Measurements from ENCODE around the gene TDRD7. TPM values are rescaled to one million over a fixed set of nuclear protein-coding genes. Genes with fewer than 3 reads are reported as not detected.

The TDRD7 gene
- total and polyA plus RNA-seq, 2 of the 8 experiments (the other 6 are each of a cell fraction or from before 2014, with no cell fraction given): 1.2 to 2.3 TPM

GRCh38 chr9:97506787-97507186, 94.9 kb downstream of the TDRD7 start:
- H3K23me2 ChIP-seq (ENCODE audit: low read depth, low read length): peaks cover 13% of the 10 kb centered on the region
- H3K27ac ChIP-seq (ENCODE audit: low read depth, low read length): no peak overlapping the region
- ChIA-PET POLR2A (ENCODE audit: partially characterized antibody) (interaction anchor here (0.5 to 1.5 kb wide), 2 partner anchors 11 to 32 kb away, joined by 3 to 4 read pairs; no protein-coding TSS in a partner anchor), CTCF (ENCODE audit: partially characterized antibody) (interaction anchor here (1.0 to 2.0 kb wide), 5 partner anchors 8 to 109 kb away, joined by 3 to 8 read pairs (median 7); no protein-coding TSS in a partner anchor)
- H2AFZ ChIP-seq (ENCODE audit: low read length): no peak overlapping the region
- no peak overlapping the region for H2AK5ac ChIP-seq (ENCODE audit: low read depth, low read length)
- no peak overlapping the region for H4K5ac ChIP-seq (ENCODE audit: insufficient read length, low read depth, low read length)
- no peak overlapping the region for H3K23ac ChIP-seq (ENCODE audit: insufficient read length)
- no peak overlapping the region for H3K9ac ChIP-seq (replicated peaks in 1 of 4; ENCODE audit: extremely low read depth in 1 of 4, low read depth in 3 of 4, low read length in 3 of 4)
- peaks cover 23 to 32% (median 28%) of the 10 kb centered on the region in 4 experiments for H3K27me3 ChIP-seq (replicated peaks in 1 of 4; ENCODE audit: control insufficient read depth in 3 of 4, extremely low read depth in 1 of 4, insufficient read depth in 3 of 4, low read length in 3 of 4)
- no peaks in the 10 kb centered on the region for H3K79me2 ChIP-seq (ENCODE audit: control insufficient read depth in 1 of 2, insufficient read depth in 2 of 2, low read length in 2 of 2)
- H3K4me1 ChIP-seq (replicated peaks in 1 of 4; ENCODE audit: control insufficient read depth in 3 of 4, insufficient read depth in 4 of 4, low read length in 3 of 4): peaks cover 0 to 6% (median 5%) of the 10 kb centered on the region in 4 experiments; a peak in 5 of 7 replicates
- no peaks in the 10 kb centered on the region for H3K9me3 ChIP-seq (ENCODE audit: insufficient read depth in 2 of 2, low read depth in 1 of 2, low read length in 1 of 2)
- no peak overlapping the region for H3K56ac ChIP-seq (replicated peaks; ENCODE audit: insufficient read length, low read depth, low read length)
- no peak overlapping the region for H2BK5ac ChIP-seq (ENCODE audit: low read depth, low read length)
- 87% methylated on average over 1 of the region's 1 CpG; no CpG with 5 or more reads in 1 of the 2 experiments for WGBS, 2 experiments (ENCODE audit: extremely low coverage in 1 of 2, insufficient coverage in 1 of 2, insufficient read length in 1 of 2, insufficient replicate concordance in 2 of 2, low coverage in 1 of 2, low lambda C conversion rate in 2 of 2, missing lambda C conversion rate in 1 of 2)
- H2BK120ac ChIP-seq (replicated peaks; ENCODE audit: low read depth, low read length): no peak overlapping the region
- no peak overlapping the region for H2BK12ac ChIP-seq (ENCODE audit: low read depth, low read length)
- H3K18ac ChIP-seq (ENCODE audit: extremely low read depth, low read length): no peak overlapping the region
- no peak overlapping the region for H2BK15ac ChIP-seq (ENCODE audit: low read length)
- H3K4ac ChIP-seq (replicated peaks; ENCODE audit: insufficient read length, low read depth, low read length): no peak overlapping the region
- no peak overlapping the region for H4K91ac ChIP-seq (replicated peaks; ENCODE audit: insufficient read length, low read length)
- H3K79me1 ChIP-seq (ENCODE audit: low read depth, low read length): no peaks in the 10 kb centered on the region
- H4K8ac ChIP-seq (ENCODE audit: extremely low read depth, insufficient read depth, low read length): no peak overlapping the region
- no peaks in the 10 kb centered on the region for H3K36me3 ChIP-seq (ENCODE audit: control insufficient read depth in 2 of 4, insufficient read depth in 4 of 4, low read length in 3 of 4)
- H2BK20ac ChIP-seq (ENCODE audit: low read length): no peak overlapping the region
- FAIRE-seq: no peak
- no peak overlapping the region for H3K14ac ChIP-seq (ENCODE audit: insufficient read length)
- no peak for DNase-seq (ENCODE audit: low read depth in 1 of 2, low spot score in 2 of 2)
- no peak overlapping the region for H3K4me3 ChIP-seq (ENCODE audit: extremely low read depth in 1 of 4, insufficient read depth in 2 of 4, low read depth in 3 of 4, low read length in 4 of 4)
- H4K20me1 ChIP-seq (replicated peaks in 1 of 2; ENCODE audit: control insufficient read depth in 1 of 2, insufficient read depth in 2 of 2, low read length in 2 of 2): no peaks in the 10 kb centered on the region
- no peak overlapping the region for H3K4me2 ChIP-seq (ENCODE audit: insufficient read depth in 1 of 2, low read depth in 2 of 2, low read length in 2 of 2)
- TF ChIP-seq CHD2 (IDR thresholded peaks at IDR 0.05; ENCODE audit: low read length) (no peak), FOSL1 (IDR thresholded peaks at IDR 0.05; ENCODE audit: insufficient read depth, low read depth, low read length) (no peak), ASH2L (IDR thresholded peaks at IDR 0.05; ENCODE audit: low read length) (no peak), POU5F1 (IDR thresholded peaks at IDR 0.05; ENCODE audit: low read depth, low read length) (no peak), CHD1 (IDR thresholded peaks at IDR 0.05; ENCODE audit: low read depth, low read length) (no peak), KDM4A (IDR thresholded peaks at IDR 0.05; ENCODE audit: low read depth, low read length, severe bottlenecking) (no peak), CEBPB (IDR thresholded peaks at IDR 0.05; ENCODE audit: low read depth, low read length) (no peak), TEAD4 (IDR thresholded peaks at IDR 0.05; ENCODE audit: low read depth, low read length) (no peak), KDM5A (IDR thresholded peaks at IDR 0.05; ENCODE audit: low read length) (no peak), SIN3A (conservative IDR thresholded peaks at IDR 0.05 in 1 of 2, IDR thresholded peaks at IDR 0.05 in 1 of 2; ENCODE audit: low read depth in 1 of 2, low read length in 2 of 2) (no peak), SRF (IDR thresholded peaks at IDR 0.05; ENCODE audit: low read depth, low read length) (no peak), BACH1 (IDR thresholded peaks at IDR 0.05; ENCODE audit: low read length) (no peak), BCL11A (IDR thresholded peaks at IDR 0.05; ENCODE audit: low read depth in 2 of 2, low read length in 2 of 2) (no peak), RAD21 (IDR thresholded peaks at IDR 0.05 in 1 of 2, conservative IDR thresholded peaks at IDR 0.05 in 1 of 2; ENCODE audit: low read depth in 2 of 2, low read length in 2 of 2) (no peak), NRF1 (IDR thresholded peaks at IDR 0.05; ENCODE audit: low read depth, low read length) (no peak)

All from H1 (cell line).